ENCODE results near the gene GPC6.

GRCh38 chr13:94371855-94372254 lies 1145.2 kb downstream of the GPC6 start:
- TF ChIP-seq SP1 (IDR thresholded peaks at IDR 0.05; ENCODE audit: low read depth), result no peak
- no peak for TF ChIP-seq CTCF (IDR thresholded peaks at IDR 0.05 in 2 of 3, conservative IDR thresholded peaks at IDR 0.05 in 1 of 3; ENCODE audit: borderline replicate concordance in 1 of 3, insufficient read depth in 1 of 3, low read depth in 2 of 3, low read length in 2 of 3)
- no peak for TF ChIP-seq YY1 (IDR thresholded peaks at IDR 0.05; ENCODE audit: extremely low read depth, insufficient replicate concordance, low read depth, low read length)
- no peak for TF ChIP-seq EZH2 (IDR thresholded peaks at IDR 0.05)
- no peak for TF ChIP-seq SIN3A (IDR thresholded peaks at IDR 0.05; ENCODE audit: low read depth)
- TF ChIP-seq POLR2AphosphoS5 (IDR thresholded peaks at IDR 0.05; ENCODE audit: low read depth, low read length), result no peak
- TF ChIP-seq RAD21 (IDR thresholded peaks at IDR 0.05; ENCODE audit: low read depth), result no peak
- no peak for TF ChIP-seq POLR2A (IDR thresholded peaks at IDR 0.05; ENCODE audit: borderline replicate concordance, extremely low read depth, insufficient read depth, insufficient read length)
- TF ChIP-seq, protein P1, sequence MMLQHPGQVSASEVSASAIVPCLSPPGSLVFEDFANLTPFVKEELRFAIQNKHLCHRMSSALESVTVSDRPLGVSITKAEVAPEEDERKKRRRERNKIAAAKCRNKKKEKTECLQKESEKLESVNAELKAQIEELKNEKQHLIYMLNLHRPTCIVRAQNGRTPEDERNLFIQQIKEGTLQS (IDR thresholded peaks at IDR 0.05), result no peak
- no peak for TF ChIP-seq CEBPB (IDR thresholded peaks at IDR 0.05; ENCODE audit: low read depth)
- TF ChIP-seq, protein P2, sequence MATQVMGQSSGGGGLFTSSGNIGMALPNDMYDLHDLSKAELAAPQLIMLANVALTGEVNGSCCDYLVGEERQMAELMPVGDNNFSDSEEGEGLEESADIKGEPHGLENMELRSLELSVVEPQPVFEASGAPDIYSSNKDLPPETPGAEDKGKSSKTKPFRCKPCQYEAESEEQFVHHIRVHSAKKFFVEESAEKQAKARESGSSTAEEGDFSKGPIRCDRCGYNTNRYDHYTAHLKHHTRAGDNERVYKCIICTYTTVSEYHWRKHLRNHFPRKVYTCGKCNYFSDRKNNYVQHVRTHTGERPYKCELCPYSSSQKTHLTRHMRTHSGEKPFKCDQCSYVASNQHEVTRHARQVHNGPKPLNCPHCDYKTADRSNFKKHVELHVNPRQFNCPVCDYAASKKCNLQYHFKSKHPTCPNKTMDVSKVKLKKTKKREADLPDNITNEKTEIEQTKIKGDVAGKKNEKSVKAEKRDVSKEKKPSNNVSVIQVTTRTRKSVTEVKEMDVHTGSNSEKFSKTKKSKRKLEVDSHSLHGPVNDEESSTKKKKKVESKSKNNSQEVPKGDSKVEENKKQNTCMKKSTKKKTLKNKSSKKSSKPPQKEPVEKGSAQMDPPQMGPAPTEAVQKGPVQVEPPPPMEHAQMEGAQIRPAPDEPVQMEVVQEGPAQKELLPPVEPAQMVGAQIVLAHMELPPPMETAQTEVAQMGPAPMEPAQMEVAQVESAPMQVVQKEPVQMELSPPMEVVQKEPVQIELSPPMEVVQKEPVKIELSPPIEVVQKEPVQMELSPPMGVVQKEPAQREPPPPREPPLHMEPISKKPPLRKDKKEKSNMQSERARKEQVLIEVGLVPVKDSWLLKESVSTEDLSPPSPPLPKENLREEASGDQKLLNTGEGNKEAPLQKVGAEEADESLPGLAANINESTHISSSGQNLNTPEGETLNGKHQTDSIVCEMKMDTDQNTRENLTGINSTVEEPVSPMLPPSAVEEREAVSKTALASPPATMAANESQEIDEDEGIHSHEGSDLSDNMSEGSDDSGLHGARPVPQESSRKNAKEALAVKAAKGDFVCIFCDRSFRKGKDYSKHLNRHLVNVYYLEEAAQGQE (IDR thresholded peaks at IDR 0.05; ENCODE audit: low read depth), result no peak
- no peak for TF ChIP-seq EGR1 (IDR thresholded peaks at IDR 0.05; ENCODE audit: low read depth)
- no peak for TF ChIP-seq SRF (IDR thresholded peaks at IDR 0.05; ENCODE audit: low read depth)
- no peak for TF ChIP-seq EZH2phosphoT487 (IDR thresholded peaks at IDR 0.05; ENCODE audit: borderline replicate concordance)
